NK-92 (cell line): Measurements from ENCODE around the gene MDGA2.
"Not testable (repeated sequence)": the region's sequence is repeated elsewhere in the genome, so short reads cannot be mapped to it uniquely, and the experiment has no call there.

Experiments
- DNase-seq: peaks from one replicate; lab custom pipeline; 2025; ENCODE audit not compliant: unreplicated experiment; lab: John Stamatoyannopoulos, UW

The MDGA2 gene

GRCh38 chr14:47624126-47624525 is 51.3 kb downstream of the MDGA2 start:
- not testable (repeated sequence) for DNase-seq

- DNase-seq, result no peak
Measured at GRCh38 chr14:47619392-47619791, 56.0 kb downstream of the MDGA2 start.

- DNase-seq, result no peak
Measured at GRCh38 chr14:47606566-47606965, 68.8 kb downstream of the MDGA2 start.

DNA sequence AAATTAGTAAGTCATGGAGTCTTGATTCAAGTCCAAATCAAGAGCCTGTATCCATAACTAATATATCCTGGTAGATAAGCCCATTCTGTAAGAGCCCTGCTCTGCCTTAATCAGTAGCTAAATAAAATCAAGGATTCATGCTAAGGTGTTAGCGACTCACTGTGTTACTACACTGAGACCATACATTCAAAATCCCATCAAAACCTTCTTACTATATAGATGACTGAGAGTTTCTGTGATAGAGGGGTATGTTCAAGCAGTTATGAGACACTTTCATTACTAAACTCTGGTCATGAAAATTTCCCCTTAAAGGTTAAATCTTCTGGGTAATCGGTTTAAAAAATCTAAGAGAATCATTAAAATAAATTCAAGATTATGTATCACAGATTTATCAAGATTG is 78.5 kb downstream of the MDGA2 start:
- DNase-seq, result no peak

DNA sequence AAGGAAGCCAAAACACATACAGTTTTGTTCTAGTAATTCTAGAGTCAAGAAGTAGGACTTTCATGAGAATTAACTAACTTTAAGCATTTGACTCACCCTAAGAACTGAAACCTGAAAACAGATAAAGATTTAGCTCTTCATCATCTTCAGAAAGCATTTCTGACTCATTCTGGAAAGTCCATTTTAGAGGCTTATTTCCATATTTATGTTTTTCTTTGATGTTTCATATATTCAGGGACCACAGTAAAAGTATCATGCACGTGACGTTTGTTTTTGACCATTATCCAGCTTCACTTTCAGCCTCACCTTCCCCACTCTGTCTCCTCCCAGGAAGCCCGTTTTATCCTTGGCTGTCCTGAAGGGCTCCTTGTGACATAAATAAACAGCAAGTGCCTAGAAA is 79.2 kb downstream of the MDGA2 start:
- no peak for DNase-seq

GRCh38 chr14:47595552-47595951 is 79.9 kb downstream of the MDGA2 start:
- DNase-seq, result no peak

DNA sequence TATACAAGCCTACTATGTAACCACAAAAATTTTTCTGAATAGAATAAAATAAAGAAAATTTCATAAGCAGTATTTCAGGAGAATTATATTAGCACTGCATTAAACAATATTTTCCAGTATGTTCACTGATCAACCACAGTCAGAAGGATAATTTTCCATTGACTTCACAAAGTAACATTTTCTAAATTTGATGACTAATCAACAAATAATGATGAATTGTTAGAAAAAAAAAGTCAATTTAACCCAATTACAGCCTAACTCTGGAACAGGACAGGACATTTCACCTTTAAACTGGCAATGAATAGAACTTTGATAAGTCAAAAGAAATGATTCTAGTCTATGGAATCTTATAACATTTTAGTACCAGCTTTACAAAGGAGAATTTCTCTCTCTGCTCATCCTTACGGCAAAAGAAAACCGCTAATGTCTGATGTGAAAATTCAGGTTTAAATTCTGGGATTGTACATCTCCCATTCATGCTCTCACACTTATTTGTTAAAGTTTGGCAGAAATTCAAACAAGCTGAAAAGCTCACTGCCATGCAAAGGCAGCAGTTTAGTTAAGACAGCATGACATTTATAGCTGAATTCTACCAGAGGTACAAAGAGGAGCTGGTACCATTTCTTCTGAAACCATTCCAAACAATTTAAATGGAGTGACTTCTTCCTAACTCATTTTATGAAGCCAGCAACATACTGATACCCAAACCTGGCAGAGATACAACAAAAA is 84.5 kb downstream of the MDGA2 start:
- no peak for DNase-seq

DNA sequence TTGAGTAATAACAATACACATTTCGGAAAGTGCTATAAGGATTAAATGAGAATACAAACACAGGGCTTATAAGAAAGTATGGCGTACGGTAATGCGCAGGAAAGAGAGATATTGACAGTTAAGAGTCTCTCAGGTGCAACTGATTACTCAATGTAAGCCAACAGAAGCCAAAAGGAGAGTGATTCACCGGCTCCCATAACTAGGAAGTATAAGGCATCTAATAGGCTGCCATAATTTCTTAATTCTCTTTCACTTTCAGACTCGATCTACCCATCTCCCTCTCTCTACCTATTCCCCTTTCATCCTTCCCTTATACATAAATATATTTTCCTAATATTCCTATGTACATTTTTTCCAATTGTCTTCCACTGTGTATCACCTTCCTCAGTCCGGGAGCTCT is 90.0 kb downstream of the MDGA2 start:
- no peak for DNase-seq

DNA sequence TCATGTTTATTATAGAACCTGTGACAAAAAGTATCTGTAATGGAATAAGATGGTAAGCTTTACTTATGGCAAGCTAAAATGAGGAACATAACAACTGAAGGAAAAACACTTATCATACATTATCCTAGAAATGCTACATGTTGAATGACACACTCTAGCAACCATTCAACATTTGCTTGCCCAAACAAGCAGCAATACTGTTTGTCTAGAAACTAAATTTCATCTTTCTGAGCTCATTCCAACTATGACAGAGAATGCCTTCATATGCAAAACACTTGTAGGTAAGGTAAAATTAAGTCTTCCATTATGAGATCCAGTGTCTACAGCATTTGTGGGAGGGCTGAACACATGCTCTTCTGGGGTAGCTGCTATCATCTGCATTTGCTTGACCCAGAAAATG is 108.1 kb downstream of the MDGA2 start:
- DNase-seq, result no peak

DNA sequence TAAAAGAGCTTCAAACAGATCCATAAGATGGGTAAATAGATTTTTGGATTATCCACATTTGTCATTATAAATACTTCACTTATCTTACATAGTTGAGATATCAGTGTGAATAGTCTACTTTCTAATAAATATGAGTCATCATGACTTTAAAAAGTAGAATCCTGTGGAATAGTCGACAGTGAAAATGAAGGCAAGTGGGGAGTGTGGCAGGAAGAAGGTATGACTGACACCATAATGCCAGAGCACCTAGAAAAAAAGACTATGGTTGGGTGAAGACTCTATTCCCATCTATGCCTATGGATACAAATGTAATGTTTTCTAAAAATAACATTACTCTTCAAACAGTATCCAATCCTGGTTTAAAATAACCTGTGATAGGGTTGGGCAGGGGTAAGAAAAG is 117.5 kb downstream of the MDGA2 start:
- DNase-seq, result no peak

DNA sequence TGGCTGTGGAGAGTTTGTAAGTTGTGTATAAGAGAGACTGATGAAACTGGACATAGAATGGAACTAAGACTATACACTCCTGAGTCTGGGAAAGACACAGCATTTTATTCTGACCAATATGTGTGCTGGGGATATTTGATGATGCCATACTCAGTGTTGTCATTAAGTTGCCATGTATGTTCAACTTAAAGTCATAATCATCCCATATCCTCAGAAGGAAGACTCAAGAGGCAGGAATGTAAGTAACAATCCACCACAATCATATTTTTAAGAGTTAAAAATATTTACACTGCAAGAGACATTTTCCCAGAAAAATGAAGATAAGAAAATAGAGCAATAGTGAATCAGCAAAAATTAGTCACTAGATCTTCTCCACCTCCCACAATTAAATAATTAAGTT is 120.1 kb downstream of the MDGA2 start:
- DNase-seq, result no peak

GRCh38 chr14:47549886-47550285 is 125.5 kb downstream of the MDGA2 start:
- no peak for DNase-seq

DNA sequence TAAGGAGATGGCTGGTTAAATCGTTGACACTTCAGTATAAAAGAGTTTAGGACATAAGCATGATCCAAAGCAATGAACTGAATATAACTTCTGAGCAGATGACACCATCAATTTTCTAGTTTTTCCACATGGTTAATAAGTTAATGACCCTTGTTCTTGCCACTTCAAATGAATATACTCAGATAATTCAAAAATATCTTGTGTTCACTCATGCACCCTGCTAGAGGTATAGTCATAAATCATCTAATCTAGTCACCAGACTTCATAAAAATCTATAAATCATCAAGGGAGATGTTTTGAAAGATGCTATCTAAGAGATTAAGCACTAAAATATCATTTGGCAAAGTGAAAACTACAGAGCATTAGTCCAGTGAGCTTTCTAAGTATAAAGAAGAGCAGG is 131.9 kb downstream of the MDGA2 start:
- DNase-seq, result no peak

DNA sequence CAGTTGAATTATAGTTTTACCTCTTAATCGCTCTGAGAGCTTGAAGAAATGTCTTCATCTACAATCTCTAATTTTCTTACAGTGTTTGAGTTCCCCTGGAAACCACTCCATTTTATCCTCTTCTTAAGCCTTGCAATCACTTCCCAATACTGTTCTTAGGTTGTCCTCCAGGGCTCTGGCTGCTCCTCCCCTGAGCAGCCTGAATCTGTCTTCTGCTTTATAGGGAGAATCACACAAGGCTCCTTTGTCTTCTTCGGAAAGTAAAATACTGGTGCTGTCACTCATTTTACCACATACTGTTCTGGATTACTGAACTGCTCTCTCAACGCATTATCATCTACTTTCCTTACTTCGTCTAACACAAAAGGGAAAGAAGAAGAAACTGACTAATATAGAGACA is 133.7 kb downstream of the MDGA2 start:
- DNase-seq, result no peak

DNA sequence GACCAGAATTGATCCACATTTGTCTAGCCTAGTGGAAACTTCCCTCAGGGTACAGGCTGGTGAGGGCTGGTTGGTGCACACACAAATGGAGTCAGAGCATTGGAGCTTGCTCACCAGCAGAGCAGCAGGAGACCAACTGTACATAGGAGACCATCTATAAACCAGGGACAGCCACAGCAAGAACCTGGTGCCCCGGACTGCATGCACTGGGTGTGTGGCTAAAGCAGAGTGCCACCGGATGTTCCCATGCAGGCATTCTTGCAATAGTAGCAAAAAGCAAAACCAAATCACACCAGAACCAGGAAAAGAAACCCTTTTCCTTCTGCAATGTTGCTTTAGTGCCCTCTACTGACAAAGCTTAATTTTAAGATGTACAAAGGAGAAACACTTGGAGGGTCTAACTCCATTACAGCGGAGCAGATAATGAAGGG is 136.4 kb downstream of the MDGA2 start:
- DNase-seq, result no peak

DNA sequence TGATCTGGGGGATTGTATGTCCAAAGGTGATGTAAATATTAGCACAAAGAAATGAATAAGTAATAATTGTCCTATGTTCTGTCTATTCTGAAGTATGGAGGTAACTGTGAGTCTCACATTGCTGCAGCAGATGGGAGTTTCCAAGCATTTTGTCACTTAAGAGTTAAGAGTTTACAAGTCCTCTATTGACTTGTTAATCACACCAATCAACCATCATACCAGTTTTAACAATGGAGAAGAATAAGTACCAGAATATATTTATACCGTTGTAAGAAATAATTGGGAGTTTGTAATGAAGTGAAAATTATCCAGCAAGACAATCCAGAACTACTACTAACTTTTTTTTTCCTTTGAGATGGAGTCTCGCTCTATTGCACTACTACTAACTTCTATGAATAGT is 139.1 kb downstream of the MDGA2 start:
- DNase-seq, result no peak

- DNase-seq, result no peak
Measured at GRCh38 chr14:47526591-47527244, 148.7 kb downstream of the MDGA2 start.

GRCh38 chr14:47524524-47524923 is 150.9 kb downstream of the MDGA2 start:
- no peak for DNase-seq

- DNase-seq, result no peak
Measured at GRCh38 chr14:47520382-47520781, 155.0 kb downstream of the MDGA2 start.

- no peak for DNase-seq
Measured at GRCh38 chr14:47511829-47512228, 163.6 kb downstream of the MDGA2 start.

DNA sequence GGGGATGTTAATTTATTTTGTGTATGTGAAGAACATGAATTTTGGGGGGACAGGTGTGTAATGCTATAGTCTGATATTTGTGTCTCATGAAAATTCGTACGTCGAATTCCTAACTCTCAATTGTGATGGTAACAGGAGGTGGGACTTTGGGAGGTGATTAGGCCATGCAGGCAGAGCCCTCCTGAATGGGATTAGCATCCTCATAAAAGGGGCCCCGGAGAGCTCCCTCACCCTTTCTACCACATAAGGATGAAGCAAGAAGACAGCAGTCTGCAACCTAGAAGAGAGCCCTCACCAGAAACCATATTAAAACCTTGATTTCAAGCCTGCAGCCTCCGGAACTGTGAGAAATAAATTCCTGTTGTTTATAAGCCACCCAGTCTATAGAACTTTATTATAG is 165.4 kb downstream of the MDGA2 start:
- DNase-seq, result no peak

DNA sequence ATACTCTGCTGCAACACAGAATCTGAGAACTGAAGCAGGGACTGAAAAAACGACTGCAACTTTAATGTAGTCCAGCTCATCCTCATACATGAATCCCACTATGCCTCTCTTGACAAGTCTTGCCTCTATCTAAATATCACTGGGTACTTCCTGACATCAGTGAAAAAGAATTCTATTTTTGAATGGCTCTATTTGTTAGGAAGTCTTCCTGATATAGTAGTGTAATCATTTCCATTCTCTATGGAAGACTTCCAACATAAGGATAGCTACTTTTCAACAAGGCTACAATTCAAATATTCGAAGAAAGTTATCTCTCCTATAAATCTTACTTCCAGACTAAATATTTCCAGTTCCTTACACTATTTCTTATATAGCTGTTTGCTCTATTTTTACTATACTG is 167.5 kb downstream of the MDGA2 start:
- DNase-seq, result no peak

GRCh38 chr14:47500369-47500768 is 175.0 kb downstream of the MDGA2 start:
- no peak for DNase-seq
